HepG2 (cell line): Measurements from ENCODE around the gene CIROP. TPM values are rescaled to one million over a fixed set of nuclear protein-coding genes. Genes with fewer than 3 reads are reported as not detected.

ENCODE experiments used
- BATF2 ChIP-seq: sonication (generic); formaldehyde crosslinking; IDR thresholded peaks from 2 replicates; pipeline ENCODE4 v1.8.0; 2022; ENCODE audit warnings: mild to moderate bottlenecking, missing genetic modification reagents, moderate library complexity
- BORCS8-MEF2B ChIP-seq: sonication (generic); formaldehyde crosslinking; IDR thresholded peaks from 2 replicates; pipeline ENCODE4 v1.8.0; 2022; ENCODE audit warnings: mild to moderate bottlenecking, missing genetic modification reagents
- CCAR2 ChIP-seq: fragments of 200-400 bp; formaldehyde crosslinking; optimal IDR thresholded peaks from 2 replicates; pipeline ENCODE3; 2018; ENCODE audit warnings: low read depth, mild to moderate bottlenecking, low read length, moderate library complexity
- CENPBD1 ChIP-seq: sonication (generic); formaldehyde crosslinking; IDR thresholded peaks from 2 replicates; pipeline ENCODE4 v1.8.0; 2022; ENCODE audit warnings: missing genetic modification reagents, low read depth, mild to moderate bottlenecking, borderline replicate concordance
- EHMT2 ChIP-seq: fragments of 200-600 bp; sonication (generic); IDR thresholded peaks from 2 replicates; pipeline ENCODE4 v1.7.0; 2017; ENCODE audit warnings: antibody characterized with exemption, low read depth, low read length, borderline replicate concordance
- GLMP ChIP-seq: sonication (generic); formaldehyde crosslinking; IDR thresholded peaks from 2 replicates; pipeline ENCODE4 v1.9.0; 2021; ENCODE audit warnings: missing genetic modification reagents, mild to moderate bottlenecking, borderline replicate concordance
- MLXIP ChIP-seq: sonication (generic); formaldehyde crosslinking; IDR thresholded peaks from 2 replicates; pipeline ENCODE4 v1.9.0; 2021; ENCODE audit warnings: missing genetic modification reagents, borderline replicate concordance
- POLR2AphosphoS5 ChIP-seq: IDR thresholded peaks from 2 replicates; pipeline ENCODE4 v1.6.1; 2012; ENCODE audit warnings: low read depth, low read length
- RFXANK ChIP-seq: IDR thresholded peaks from 2 replicates; pipeline ENCODE4 v1.6.1; 2016
- RXRB ChIP-seq: IDR thresholded peaks from 2 replicates; pipeline ENCODE4 v1.6.1; 2016; ENCODE audit warnings: borderline replicate concordance, missing genetic modification reagents, missing compliant biosample characterization
- SMAD1 ChIP-seq: sonication (generic); formaldehyde crosslinking; IDR thresholded peaks from 2 replicates; pipeline ENCODE4 v1.4.0; 2020; ENCODE audit warnings: missing genetic modification reagents, low read depth, mild to moderate bottlenecking, borderline replicate concordance
- TAF1 ChIP-seq: sonication (generic); formaldehyde crosslinking; IDR thresholded peaks from 2 replicates; pipeline ENCODE4 v1.4.0; 2020; ENCODE audit warnings: missing genetic modification reagents
- ZFP36 ChIP-seq: fragments of 150-350 bp; IDR thresholded peaks from 2 replicates; pipeline ENCODE4 v1.6.1; 2018; ENCODE audit warnings: borderline replicate concordance, low read length, low read depth; ENCODE audit not compliant: partially characterized antibody
- ZFP62 ChIP-seq: sonication (generic); formaldehyde crosslinking; IDR thresholded peaks from 2 replicates; pipeline ENCODE4 v1.4.0; 2020; ENCODE audit warnings: missing genetic modification reagents
- ZNF274 ChIP-seq: sonication (generic); formaldehyde crosslinking; IDR thresholded peaks from 2 replicates; pipeline ENCODE4 v1.5.1; 2020; ENCODE audit warnings: mild to moderate bottlenecking, missing genetic modification reagents
- ZNF362 ChIP-seq: sonication (generic); formaldehyde crosslinking; IDR thresholded peaks from 2 replicates; pipeline ENCODE4 v1.4.0; 2020; ENCODE audit warnings: missing genetic modification reagents, mild to moderate bottlenecking, borderline replicate concordance
- ZNF367 ChIP-seq: sonication (generic); formaldehyde crosslinking; IDR thresholded peaks from 2 replicates; pipeline ENCODE4 v1.4.0; 2020; ENCODE audit warnings: missing genetic modification reagents, borderline replicate concordance
- ZNF563 ChIP-seq: sonication (generic); formaldehyde crosslinking; IDR thresholded peaks from 2 replicates; pipeline ENCODE4 v1.8.0; 2022; ENCODE audit warnings: mild to moderate bottlenecking, moderate library complexity, missing genetic modification reagents
- ZNF580 ChIP-seq: IDR thresholded peaks from 2 replicates; pipeline ENCODE4 v1.6.1; 2016; ENCODE audit warnings: low read depth, borderline replicate concordance
- polyA plus RNA-seq, 8 experiments: library from polyadenylated mRNA; depleted of rRNA in 3 of 8; stranded (reverse) in 7 of 8; unstranded in 1 of 8; fragments of >200 nt; fragmentation: Illumina TruSeq in 4 of 8; extraction: Trizol in 4 of 8; gene quantifications; 2 replicates each; pipeline versions ENCODE4 v1.2.1 to v1.2.3, GENCODE V29; 2011 to 2016; ENCODE audit warnings: low read depth in 4 of 8, missing spikeins in 1 of 8, mixed read lengths in 1 of 8; ENCODE audit not compliant: insufficient read depth in 1 of 8
- total RNA-seq, 5 experiments: library from RNA; depleted of rRNA; stranded (reverse); fragments of >200 nt; fragmentation: Illumina TruSeq; extraction: Trizol; gene quantifications; 2 replicates each; pipeline ENCODE4 v1.2.3, GENCODE V29; 2016; ENCODE audit warnings: low read depth in 1 of 5

Gene CIROP
- total and polyA plus RNA-seq, 2 of the 13 experiments (the other 11 are each of a cell fraction or from before 2014, with no cell fraction given): 0.07 TPM; not detected in 1

GRCh38 chr14:23120541-23121251, 15.9 kb upstream of the CIROP start (continued):
- TF ChIP-seq GLMP (CRISPR knock-in tag) (no peak), ZNF580 (peak; percentile 93; the same call in 1 of the 2 replicates), BATF2 (CRISPR knock-in tag) (no peak), POLR2AphosphoS5 (no peak), MLXIP (CRISPR knock-in tag) (no peak), CENPBD1 (CRISPR knock-in tag) (no peak), TAF1 (CRISPR knock-in tag) (no peak), SMAD1 (CRISPR knock-in tag) (no peak; the same call in 1 of the 2 replicates), CCAR2 (no peak), ZNF274 (CRISPR knock-in tag) (no peak), ZFP36 (peak; percentile 81), RXRB (CRISPR knock-in tag) (peak; percentile 88), ZFP62 (CRISPR knock-in tag) (no peak), ZNF362 (CRISPR knock-in tag) (peak; percentile 19; the same call in 1 of the 2 replicates), EHMT2 (no peak), BORCS8-MEF2B (CRISPR knock-in tag) (peak; percentile 67; the same call in 1 of the 2 replicates), RFXANK (CRISPR knock-in tag) (peak; percentile 95), ZNF367 (CRISPR knock-in tag) (no peak), ZNF563 (CRISPR knock-in tag) (no peak)
